Measurements from ENCODE around the gene MTCL1. TPM values are rescaled to one million over a fixed set of nuclear protein-coding genes. Genes with fewer than 3 reads are reported as not detected.

MTCL1 gene
- total and polyA plus RNA-seq, 9 of the 15 experiments (the other 6 are each of a cell fraction or from before 2014, with no cell fraction given): 0.21 to 7.4 (median 3.7) TPM

DNA sequence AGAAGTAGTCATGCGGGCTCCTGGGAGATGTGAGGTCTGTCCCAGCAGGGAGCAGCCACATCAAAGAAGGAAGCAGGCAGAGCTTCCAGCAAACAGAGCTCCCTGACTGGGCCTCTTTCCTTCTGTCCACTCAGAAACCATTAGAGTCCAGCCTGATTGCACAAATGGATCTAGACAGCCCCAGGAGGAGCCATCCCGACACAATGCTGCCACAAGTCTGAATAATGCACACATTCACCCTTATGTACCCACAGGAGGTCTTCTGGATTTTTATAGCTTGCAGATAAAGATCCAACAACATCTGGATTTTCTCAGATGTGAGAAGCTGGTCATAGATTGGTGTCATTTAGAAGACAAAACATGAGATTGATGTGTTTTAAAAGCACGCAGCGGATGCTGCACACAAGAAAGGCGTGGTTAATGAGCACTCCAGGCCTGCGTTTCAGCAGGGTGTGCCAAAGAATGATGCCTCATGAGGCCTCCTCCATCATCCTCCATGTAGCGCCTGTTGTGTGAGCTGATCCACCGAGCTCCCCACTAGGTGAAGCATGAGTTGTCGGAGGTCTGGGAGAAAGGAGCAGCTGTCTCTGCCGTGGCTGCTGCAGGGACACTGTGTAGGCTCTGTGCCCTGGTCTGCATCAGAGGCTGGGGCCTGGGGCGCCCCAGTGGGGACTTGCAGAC, 60.6 kb downstream of the MTCL1 start:
- no peak for FAIRE-seq
- TF ChIP-seq SMC3 (conservative IDR thresholded peaks at IDR 0.05; ENCODE audit: insufficient read depth, low read depth, low read length): no peak
- TF ChIP-seq, protein P1, sequence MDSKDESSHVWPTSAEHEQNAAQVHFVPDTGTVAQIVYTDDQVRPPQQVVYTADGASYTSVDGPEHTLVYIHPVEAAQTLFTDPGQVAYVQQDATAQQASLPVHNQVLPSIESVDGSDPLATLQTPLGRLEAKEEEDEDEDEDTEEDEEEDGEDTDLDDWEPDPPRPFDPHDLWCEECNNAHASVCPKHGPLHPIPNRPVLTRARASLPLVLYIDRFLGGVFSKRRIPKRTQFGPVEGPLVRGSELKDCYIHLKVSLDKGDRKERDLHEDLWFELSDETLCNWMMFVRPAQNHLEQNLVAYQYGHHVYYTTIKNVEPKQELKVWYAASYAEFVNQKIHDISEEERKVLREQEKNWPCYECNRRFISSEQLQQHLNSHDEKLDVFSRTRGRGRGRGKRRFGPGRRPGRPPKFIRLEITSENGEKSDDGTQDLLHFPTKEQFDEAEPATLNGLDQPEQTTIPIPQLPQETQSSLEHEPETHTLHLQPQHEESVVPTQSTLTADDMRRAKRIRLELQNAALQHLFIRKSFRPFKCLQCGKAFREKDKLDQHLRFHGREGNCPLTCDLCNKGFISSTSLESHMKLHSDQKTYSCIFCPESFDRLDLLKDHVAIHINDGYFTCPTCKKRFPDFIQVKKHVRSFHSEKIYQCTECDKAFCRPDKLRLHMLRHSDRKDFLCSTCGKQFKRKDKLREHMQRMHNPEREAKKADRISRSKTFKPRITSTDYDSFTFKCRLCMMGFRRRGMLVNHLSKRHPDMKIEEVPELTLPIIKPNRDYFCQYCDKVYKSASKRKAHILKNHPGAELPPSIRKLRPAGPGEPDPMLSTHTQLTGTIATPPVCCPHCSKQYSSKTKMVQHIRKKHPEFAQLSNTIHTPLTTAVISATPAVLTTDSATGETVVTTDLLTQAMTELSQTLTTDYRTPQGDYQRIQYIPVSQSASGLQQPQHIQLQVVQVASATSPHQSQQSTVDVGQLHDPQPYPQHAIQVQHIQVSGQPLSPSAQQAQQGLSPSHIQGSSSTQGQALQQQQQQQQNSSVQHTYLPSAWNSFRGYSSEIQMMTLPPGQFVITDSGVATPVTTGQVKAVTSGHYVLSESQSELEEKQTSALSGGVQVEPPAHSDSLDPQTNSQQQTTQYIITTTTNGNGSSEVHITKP (IDR thresholded peaks at IDR 0.05; ENCODE audit: partially characterized antibody): no peak
- TF ChIP-seq, protein P2, sequence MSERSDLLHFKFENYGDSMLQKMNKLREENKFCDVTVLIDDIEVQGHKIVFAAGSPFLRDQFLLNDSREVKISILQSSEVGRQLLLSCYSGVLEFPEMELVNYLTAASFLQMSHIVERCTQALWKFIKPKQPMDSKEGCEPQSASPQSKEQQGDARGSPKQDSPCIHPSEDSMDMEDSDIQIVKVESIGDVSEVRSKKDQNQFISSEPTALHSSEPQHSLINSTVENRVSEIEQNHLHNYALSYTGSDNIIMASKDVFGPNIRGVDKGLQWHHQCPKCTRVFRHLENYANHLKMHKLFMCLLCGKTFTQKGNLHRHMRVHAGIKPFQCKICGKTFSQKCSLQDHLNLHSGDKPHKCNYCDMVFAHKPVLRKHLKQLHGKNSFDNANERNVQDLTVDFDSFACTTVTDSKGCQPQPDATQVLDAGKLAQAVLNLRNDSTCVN (CRISPR knock-in tag; IDR thresholded peaks at IDR 0.05): no peak
- no peak for TF ChIP-seq ZBTB17 (CRISPR knock-in tag; IDR thresholded peaks at IDR 0.05)
- TF ChIP-seq ELF2 (CRISPR knock-in tag; IDR thresholded peaks at IDR 0.05): no peak
- no peak for TF ChIP-seq BHLHE40 (IDR thresholded peaks at IDR 0.05; ENCODE audit: low read length)
- TF ChIP-seq ZNF436 (CRISPR knock-in tag; IDR thresholded peaks at IDR 0.05): no peak
- TF ChIP-seq ZNF699 (CRISPR knock-in tag; IDR thresholded peaks at IDR 0.05; ENCODE audit: insufficient replicate concordance): no peak
- TF ChIP-seq, protein P3, sequence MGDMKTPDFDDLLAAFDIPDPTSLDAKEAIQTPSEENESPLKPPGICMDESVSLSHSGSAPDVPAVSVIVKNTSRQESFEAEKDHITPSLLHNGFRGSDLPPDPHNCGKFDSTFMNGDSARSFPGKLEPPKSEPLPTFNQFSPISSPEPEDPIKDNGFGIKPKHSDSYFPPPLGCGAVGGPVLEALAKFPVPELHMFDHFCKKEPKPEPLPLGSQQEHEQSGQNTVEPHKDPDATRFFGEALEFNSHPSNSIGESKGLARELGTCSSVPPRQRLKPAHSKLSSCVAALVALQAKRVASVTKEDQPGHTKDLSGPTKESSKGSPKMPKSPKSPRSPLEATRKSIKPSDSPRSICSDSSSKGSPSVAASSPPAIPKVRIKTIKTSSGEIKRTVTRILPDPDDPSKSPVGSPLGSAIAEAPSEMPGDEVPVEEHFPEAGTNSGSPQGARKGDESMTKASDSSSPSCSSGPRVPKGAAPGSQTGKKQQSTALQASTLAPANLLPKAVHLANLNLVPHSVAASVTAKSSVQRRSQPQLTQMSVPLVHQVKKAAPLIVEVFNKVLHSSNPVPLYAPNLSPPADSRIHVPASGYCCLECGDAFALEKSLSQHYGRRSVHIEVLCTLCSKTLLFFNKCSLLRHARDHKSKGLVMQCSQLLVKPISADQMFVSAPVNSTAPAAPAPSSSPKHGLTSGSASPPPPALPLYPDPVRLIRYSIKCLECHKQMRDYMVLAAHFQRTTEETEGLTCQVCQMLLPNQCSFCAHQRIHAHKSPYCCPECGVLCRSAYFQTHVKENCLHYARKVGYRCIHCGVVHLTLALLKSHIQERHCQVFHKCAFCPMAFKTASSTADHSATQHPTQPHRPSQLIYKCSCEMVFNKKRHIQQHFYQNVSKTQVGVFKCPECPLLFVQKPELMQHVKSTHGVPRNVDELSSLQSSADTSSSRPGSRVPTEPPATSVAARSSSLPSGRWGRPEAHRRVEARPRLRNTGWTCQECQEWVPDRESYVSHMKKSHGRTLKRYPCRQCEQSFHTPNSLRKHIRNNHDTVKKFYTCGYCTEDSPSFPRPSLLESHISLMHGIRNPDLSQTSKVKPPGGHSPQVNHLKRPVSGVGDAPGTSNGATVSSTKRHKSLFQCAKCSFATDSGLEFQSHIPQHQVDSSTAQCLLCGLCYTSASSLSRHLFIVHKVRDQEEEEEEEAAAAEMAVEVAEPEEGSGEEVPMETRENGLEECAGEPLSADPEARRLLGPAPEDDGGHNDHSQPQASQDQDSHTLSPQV (IDR thresholded peaks at IDR 0.05): no peak
- TF ChIP-seq BRF1 (IDR thresholded peaks at IDR 0.05; ENCODE audit: borderline replicate concordance, extremely low read depth, insufficient read length): no peak
- TF ChIP-seq ZNF780A (CRISPR knock-in tag; IDR thresholded peaks at IDR 0.05): no peak
- no peak for TF ChIP-seq FUS (optimal IDR thresholded peaks at IDR 0.05; ENCODE audit: low read depth, low read length)
- no peak for TF ChIP-seq CREBBP (IDR thresholded peaks at IDR 0.05; ENCODE audit: low read depth, low read length)

More for the DNA sequence above, 60.6 kb downstream of the MTCL1 start:
- Histone ChIP-seq H3K9me1 (ENCODE audit: control insufficient read depth, insufficient read depth, low read length) (no peaks in the 10 kb centered on the region), H3K27ac (ENCODE audit: extremely low read depth, low read depth, low read length) (no peak overlapping the region), H3K36me3 (ENCODE audit: control insufficient read depth, insufficient read depth, low read length) (no peaks in the 10 kb centered on the region), H3K4me1 (replicated peaks in 1 of 2; ENCODE audit: control insufficient read depth in 2 of 2, insufficient read depth in 2 of 2, low read length in 2 of 2) (peaks cover 0 to 2% of the 10 kb centered on the region in 2 experiments; a peak in 1 of 5 replicates), H4K20me1 (replicated peaks; ENCODE audit: control insufficient read depth, insufficient read depth, low read length) (no peaks in the 10 kb centered on the region), H3K79me2 (ENCODE audit: control insufficient read depth, insufficient read depth, low read length) (no peaks in the 10 kb centered on the region), H3K4me2 (ENCODE audit: insufficient read depth, low read length) (no peak overlapping the region), H3K9ac (ENCODE audit: insufficient read depth in 1 of 2, low read depth in 2 of 2, low read length in 2 of 2) (no peak overlapping the region), H2AFZ (ENCODE audit: low read depth, low read length) (no peak overlapping the region), H3K27me3 (ENCODE audit: control insufficient read depth in 2 of 2, insufficient read depth in 2 of 2, low read length in 2 of 2) (no peaks in the 10 kb centered on the region; a peak in 1 of 5 replicates), H3K4me3 (no peak overlapping the region), H3K9me3 (replicated peaks; ENCODE audit: control insufficient read depth, insufficient read depth, low read depth, low read length) (peaks cover 5% of the 10 kb centered on the region; the same call in 1 of the 2 replicates)
- intact Hi-C loops (cut with micrococcal nuclease): no loop called here
- no TSS peak for BruUV-seq (replicated peaks)
- ATAC-seq (peak; percentile 57), DNase-seq (ENCODE audit: extremely low read depth in 1 of 4, low spot score in 3 of 4) (no peak)
- WGBS (ENCODE audit: insufficient coverage, low coverage, missing lambda C conversion rate): 16% methylated on average over 11 of the region's 11 CpGs
- ChIA-PET POLR2A (interaction anchor here (0.7 to 2.8 kb wide), 6 partner anchors 11 to 291 kb away, joined by 3 to 15 read pairs (median 4); no protein-coding TSS in a partner anchor), CTCF (ENCODE audit: low intra/inter-chr PET ratio) (no interaction called here)
- in situ Hi-C loops (cut with MboI): no loop called here

Data from K562 (cell line).